D721Med (cell line): ENCODE results near the gene EMC1.
"Not testable (repeated sequence)": the region's sequence is repeated elsewhere in the genome, so short reads cannot be mapped to it uniquely, and the experiment has no call there.

ENCODE experiments used
- DNase-seq: peaks from one replicate; pipeline ENCODE4 v3.0.0; 2011; ENCODE audit warnings: low spot score; ENCODE audit not compliant: insufficient read length
- FAIRE-seq: peaks from 2 replicates; lab custom pipeline; 2011; peaks lifted over from hg19 to GRCh38; lab: Jason Lieb, UNC
- TF ChIP-seq, protein P1 (sequence below): IDR thresholded peaks from 2 replicates; pipeline ENCODE4 v1.5.1; 2012; ENCODE audit warnings: mild to moderate bottlenecking, control low read depth; ENCODE audit not compliant: insufficient read depth; ENCODE audit errors: missing control alignments

Gene EMC1

DNA sequence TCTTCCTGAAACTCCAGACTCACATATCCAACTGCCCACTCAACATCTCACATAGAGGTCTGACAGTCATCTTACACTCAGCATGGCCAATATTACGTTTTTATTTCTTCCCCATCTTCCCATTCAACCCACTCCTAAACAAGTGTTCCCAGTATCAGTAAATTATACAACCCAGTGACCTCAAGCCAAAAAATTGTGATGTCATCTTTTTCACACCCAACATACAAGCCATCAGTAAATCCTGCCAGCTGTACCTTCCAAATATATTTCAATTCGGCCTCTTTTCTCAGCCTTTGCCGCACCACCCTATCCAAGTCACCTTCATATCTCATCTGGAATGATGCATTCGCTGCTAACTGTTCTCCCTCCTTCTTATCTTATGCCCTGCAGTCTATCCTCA, 60.9 kb downstream of the EMC1 start:
- TF ChIP-seq, protein P1, sequence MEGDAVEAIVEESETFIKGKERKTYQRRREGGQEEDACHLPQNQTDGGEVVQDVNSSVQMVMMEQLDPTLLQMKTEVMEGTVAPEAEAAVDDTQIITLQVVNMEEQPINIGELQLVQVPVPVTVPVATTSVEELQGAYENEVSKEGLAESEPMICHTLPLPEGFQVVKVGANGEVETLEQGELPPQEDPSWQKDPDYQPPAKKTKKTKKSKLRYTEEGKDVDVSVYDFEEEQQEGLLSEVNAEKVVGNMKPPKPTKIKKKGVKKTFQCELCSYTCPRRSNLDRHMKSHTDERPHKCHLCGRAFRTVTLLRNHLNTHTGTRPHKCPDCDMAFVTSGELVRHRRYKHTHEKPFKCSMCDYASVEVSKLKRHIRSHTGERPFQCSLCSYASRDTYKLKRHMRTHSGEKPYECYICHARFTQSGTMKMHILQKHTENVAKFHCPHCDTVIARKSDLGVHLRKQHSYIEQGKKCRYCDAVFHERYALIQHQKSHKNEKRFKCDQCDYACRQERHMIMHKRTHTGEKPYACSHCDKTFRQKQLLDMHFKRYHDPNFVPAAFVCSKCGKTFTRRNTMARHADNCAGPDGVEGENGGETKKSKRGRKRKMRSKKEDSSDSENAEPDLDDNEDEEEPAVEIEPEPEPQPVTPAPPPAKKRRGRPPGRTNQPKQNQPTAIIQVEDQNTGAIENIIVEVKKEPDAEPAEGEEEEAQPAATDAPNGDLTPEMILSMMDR: no peak
- no peak for DNase-seq
- no peak for FAIRE-seq

DNA sequence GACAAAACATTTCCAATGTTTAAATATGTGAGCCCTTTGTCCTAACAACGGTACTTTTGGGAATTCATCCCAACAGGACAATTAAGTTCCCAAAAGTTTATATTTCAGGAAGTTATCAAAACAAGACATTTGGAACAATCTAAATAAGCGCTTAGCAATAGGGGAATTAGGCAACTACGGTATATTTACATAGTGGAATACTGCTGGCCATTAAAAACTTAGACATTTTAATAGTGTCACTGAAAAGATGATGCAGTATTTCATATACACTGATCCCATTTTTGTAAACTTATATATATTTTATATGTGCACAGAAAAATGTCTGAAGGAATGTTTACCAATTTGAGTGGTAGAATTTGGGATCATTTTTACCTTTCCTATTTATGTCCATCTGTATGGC, 62.1 kb downstream of the EMC1 start:
- FAIRE-seq: no peak
- TF ChIP-seq, protein P1: no peak
- no peak for DNase-seq

DNA sequence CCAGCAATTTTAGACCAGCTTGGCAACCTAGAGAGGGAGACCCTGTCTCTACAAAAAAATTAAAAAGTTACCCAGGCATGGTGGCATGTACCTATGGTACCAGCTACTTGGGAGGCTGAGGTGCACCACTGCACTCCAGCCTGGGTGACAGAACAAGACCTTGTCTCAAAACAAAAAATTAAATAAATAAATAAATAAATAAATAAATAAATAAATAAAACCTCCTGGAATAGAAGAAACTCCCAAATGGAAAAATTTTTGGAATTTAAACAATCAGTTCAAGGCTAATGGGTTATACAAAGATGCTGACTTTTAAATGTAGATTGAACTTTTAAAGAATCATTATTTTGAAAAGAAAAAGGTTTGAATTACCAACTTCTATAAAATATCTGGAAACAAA, 63.5 kb downstream of the EMC1 start:
- DNase-seq: no peak
- FAIRE-seq: no peak
- TF ChIP-seq, protein P1: no peak

DNA sequence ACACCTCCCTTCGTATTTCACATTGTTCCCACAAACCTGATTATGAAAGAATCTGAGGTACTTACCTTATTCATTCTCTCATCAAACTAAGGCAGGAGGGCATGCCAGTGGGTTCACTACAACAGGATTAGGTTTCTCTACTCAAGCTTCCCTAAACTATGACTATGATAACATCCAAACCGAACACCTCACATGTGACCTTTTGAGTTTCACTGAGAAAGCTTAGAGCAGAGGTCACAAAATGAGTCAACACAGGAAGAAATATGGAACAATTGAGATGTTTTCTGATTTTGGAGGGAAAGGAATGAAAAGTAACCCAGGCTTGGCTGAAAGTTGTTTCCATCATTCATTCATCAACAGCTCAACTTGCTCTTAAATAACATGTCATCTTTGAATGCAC, 65.3 kb downstream of the EMC1 start:
- TF ChIP-seq, protein P1: no peak
- FAIRE-seq (no peak), DNase-seq (no peak)

DNA sequence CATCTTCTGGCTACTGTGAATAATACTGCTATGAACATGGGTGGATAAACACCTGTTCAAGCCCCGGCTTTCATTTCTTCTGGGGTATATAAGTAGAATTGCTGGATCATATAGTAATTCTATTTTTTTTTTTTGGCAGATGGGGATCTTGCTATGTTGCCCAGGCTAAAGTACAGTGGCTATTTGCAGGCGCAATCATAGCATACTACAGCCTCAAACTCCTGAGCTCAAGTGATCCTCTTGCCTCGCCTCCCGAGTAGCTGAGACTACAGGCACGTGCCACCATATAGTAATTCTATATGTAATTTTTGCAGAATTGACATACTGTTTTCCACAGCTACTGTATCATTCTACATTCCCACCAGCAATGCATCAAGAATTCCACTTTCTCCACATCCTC, 69.1 kb downstream of the EMC1 start:
- TF ChIP-seq, protein P1: no peak
- FAIRE-seq (no peak), DNase-seq (no peak)

DNA sequence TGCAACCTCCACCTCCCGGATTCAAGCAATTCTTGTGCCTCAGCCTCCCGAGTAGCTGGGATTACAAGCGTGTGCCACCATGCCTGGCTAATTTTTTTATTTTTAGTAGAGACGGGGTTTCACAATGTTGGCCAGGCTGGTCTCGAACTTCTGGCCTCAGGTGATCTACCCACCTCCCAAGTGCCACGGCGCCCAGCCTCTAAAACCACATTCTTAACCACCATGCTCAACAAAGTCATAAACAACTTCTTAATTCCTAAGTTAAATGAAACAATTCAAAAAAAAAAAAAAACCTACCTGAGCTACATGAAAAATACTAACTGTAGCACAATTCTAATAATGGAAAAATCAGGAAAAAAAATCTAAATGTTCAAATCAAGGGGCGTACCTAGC, 71.1 kb downstream of the EMC1 start:
- DNase-seq, FAIRE-seq: not testable (repeated sequence)

DNA sequence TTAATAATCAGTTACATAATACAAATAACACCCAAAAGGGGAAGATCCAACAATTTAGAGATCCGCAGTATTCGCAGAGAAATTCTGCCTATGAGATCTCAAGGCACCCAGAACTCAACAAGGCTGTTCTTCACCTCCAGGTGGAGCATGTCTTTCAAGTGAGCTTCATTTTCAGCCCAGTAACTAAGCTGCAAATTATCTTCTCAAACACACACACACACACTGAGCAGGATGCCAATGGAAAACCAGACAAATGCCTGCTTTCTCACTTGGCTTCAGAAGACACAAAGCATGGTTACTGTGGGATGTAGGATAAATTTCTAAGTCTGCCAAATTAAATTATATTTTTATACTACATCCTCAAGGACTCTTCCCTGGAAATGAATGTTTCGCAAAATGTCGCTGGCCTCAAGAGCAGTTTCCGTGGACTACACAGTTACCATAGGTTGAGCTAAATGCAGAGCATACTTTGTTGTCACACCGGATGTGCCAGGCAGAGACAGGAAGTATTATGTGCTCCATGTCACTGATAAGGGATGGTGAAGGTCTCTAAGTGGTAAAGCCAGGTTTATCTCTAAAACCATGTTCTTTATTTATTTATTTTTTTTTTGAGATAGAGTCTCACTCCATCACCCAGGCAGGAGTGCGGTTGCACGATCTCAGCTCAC, 71.6 kb downstream of the EMC1 start:
- FAIRE-seq: no peak

More for the DNA sequence above, 71.6 kb downstream of the EMC1 start:
- TF ChIP-seq, protein P1: peak; percentile 51
- no peak for DNase-seq
